ENCODE measurements around the gene SLC25A36.

SLC25A36 gene

GRCh38 chr3:141019244-141019643, 77.6 kb downstream of the SLC25A36 start:
- Histone ChIP-seq H3K4me3 (ENCODE audit: low read depth, low read length) (no peak overlapping the region), H3K9me3 (ENCODE audit: control insufficient read depth, insufficient read depth, low read depth, low read length) (no peaks in the 10 kb centered on the region), H3K36me3 (ENCODE audit: control insufficient read depth, insufficient read depth, low read length) (no peaks in the 10 kb centered on the region), H3K9ac (ENCODE audit: low read length) (no peak overlapping the region), H3K27me3 (ENCODE audit: control insufficient read depth, insufficient read depth, low read length) (no peaks in the 10 kb centered on the region), H3K4me1 (ENCODE audit: control insufficient read depth, insufficient read depth, low read length) (no peaks in the 10 kb centered on the region), H3K27ac (ENCODE audit: low read depth, low read length) (no peak overlapping the region)

- no peaks in the 10 kb centered on the region for H3K36me3 ChIP-seq (ENCODE audit: control insufficient read depth, insufficient read depth, low read length)
- H3K27me3 ChIP-seq (ENCODE audit: control insufficient read depth, insufficient read depth, low read length) = no peaks in the 10 kb centered on the region
- H3K27ac ChIP-seq (ENCODE audit: low read depth, low read length) = no peak overlapping the region
- H3K9me3 ChIP-seq (ENCODE audit: control insufficient read depth, insufficient read depth, low read depth, low read length) = no peaks in the 10 kb centered on the region
- H3K9ac ChIP-seq (ENCODE audit: low read length) = no peak overlapping the region
- no peaks in the 10 kb centered on the region for H3K4me1 ChIP-seq (ENCODE audit: control insufficient read depth, insufficient read depth, low read length)
- no peak overlapping the region for H3K4me3 ChIP-seq (ENCODE audit: low read depth, low read length)
Observed at GRCh38 chr3:141020143-141020830, 78.7 kb downstream of the SLC25A36 start.

GRCh38 chr3:141021261-141021660, 79.6 kb downstream of the SLC25A36 start:
- no peaks in the 10 kb centered on the region for H3K4me1 ChIP-seq (ENCODE audit: control insufficient read depth, insufficient read depth, low read length)
- H3K27me3 ChIP-seq (ENCODE audit: control insufficient read depth, insufficient read depth, low read length) = no peaks in the 10 kb centered on the region
- no peaks in the 10 kb centered on the region for H3K9me3 ChIP-seq (ENCODE audit: control insufficient read depth, insufficient read depth, low read depth, low read length)
- H3K9ac ChIP-seq (ENCODE audit: low read length) = no peak overlapping the region
- H3K36me3 ChIP-seq (ENCODE audit: control insufficient read depth, insufficient read depth, low read length) = no peaks in the 10 kb centered on the region
- no peak overlapping the region for H3K4me3 ChIP-seq (ENCODE audit: low read depth, low read length)
- no peak overlapping the region for H3K27ac ChIP-seq (ENCODE audit: low read depth, low read length)

All from HUES6 (cell line).